K562 (cell line): Measurements from ENCODE around the gene NDST1. TPM values are rescaled to one million over a fixed set of nuclear protein-coding genes. Genes with fewer than 3 reads are reported as not detected.

Experiments used
- BCOR ChIP-seq: fragments of 450-650 bp; IDR thresholded peaks from 2 replicates; pipeline ENCODE4 v1.6.1; 2016
- BRD4 ChIP-seq: fragments of 200-600 bp; sonication (generic); IDR thresholded peaks from 2 replicates; pipeline ENCODE4 v1.6.1; 2017; ENCODE audit warnings: inconsistent platforms
- BRF2 ChIP-seq: IDR thresholded peaks from 3 replicates; pipeline ENCODE4 v1.6.1; 2011; ENCODE audit warnings: borderline replicate concordance, mild to moderate bottlenecking; ENCODE audit not compliant: insufficient read length, insufficient read depth
- CHD1 ChIP-seq: fragments of 200-600 bp; sonication (generic); IDR thresholded peaks from one replicate; pipeline ENCODE4 v1.6.1; 2012; ENCODE audit warnings: mild to moderate bottlenecking, moderate library complexity, low read length, inconsistent platforms
- CHD4 ChIP-seq: fragments of 200-600 bp; sonication (generic); IDR thresholded peaks from 3 replicates; pipeline ENCODE4 v1.6.1; 2012; ENCODE audit warnings: low read depth, mild to moderate bottlenecking, mixed read lengths, low read length, inconsistent platforms; ENCODE audit not compliant: insufficient read depth, insufficient replicate concordance, poor library complexity, severe bottlenecking
- E2F6 ChIP-seq, 2 experiments: IDR thresholded peaks; 2 replicates each; pipeline ENCODE4 v1.6.1; 2011; ENCODE audit warnings: borderline replicate concordance in 1 of 2, control low read depth in 1 of 2, low read depth in 1 of 2, low read length in 1 of 2, mild to moderate bottlenecking in 1 of 2, mixed read lengths in 1 of 2, moderate library complexity in 1 of 2; ENCODE audit not compliant: insufficient read depth in 1 of 2, insufficient read length in 1 of 2, poor library complexity in 1 of 2, severe bottlenecking in 1 of 2; ENCODE audit errors: extremely low read depth in 1 of 2
- GTF2E2 ChIP-seq: fragments of 200-800 bp; sonication (Bioruptor generic); IDR thresholded peaks from 2 replicates; pipeline ENCODE4 v1.6.1; 2016; ENCODE audit warnings: missing genetic modification characterization, missing compliant biosample characterization
- MAZ ChIP-seq, 2 experiments: fragments of 450-650 bp in 1 of 2; sonication (generic) in 1 of 2; formaldehyde crosslinking; IDR thresholded peaks in 1 of 2; conservative IDR thresholded peaks in 1 of 2; 2 replicates each; pipeline versions ENCODE4 v1.4.0 to v1.5.0; 2020; ENCODE audit warnings: mild to moderate bottlenecking in 1 of 2, missing genetic modification reagents in 1 of 2
- PHB ChIP-seq: fragments of 250-450 bp; sonication (Bioruptor Pico); IDR thresholded peaks from 2 replicates; pipeline ENCODE4 v1.5.0; 2021
- RAD21 ChIP-seq, 2 experiments: fragments of 250-450 bp in 1 of 2; fragments of 450-650 bp in 1 of 2; sonication (Bioruptor Pico) in 1 of 2; formaldehyde crosslinking in 1 of 2; IDR thresholded peaks in 1 of 2; conservative IDR thresholded peaks in 1 of 2; 2 replicates each; pipeline versions ENCODE4 v1.4.0 to v1.8.0; 2020 to 2022; ENCODE audit warnings: mild to moderate bottlenecking in 2 of 2, moderate library complexity in 1 of 2
- SIN3B ChIP-seq: fragments of 450-650 bp; IDR thresholded peaks from 2 replicates; pipeline ENCODE4 v1.6.1; 2017; ENCODE audit warnings: low read depth, mild to moderate bottlenecking, moderate library complexity
- YY1 ChIP-seq, 3 experiments: IDR thresholded peaks; 2 replicates each; pipeline ENCODE4 v1.6.1; 2011; ENCODE audit warnings: low read length in 2 of 3, mild to moderate bottlenecking in 2 of 3, moderate library complexity in 2 of 3, borderline replicate concordance in 1 of 3, control low read depth in 1 of 3, low read depth in 1 of 3; ENCODE audit not compliant: insufficient read depth in 3 of 3, insufficient replicate concordance in 2 of 3, control insufficient read depth in 1 of 3, insufficient read length in 1 of 3; ENCODE audit errors: extremely low read depth in 1 of 3
- polyA plus RNA-seq, 8 experiments: library from polyadenylated mRNA; depleted of rRNA in 4 of 8; stranded (reverse) in 5 of 8; unstranded in 3 of 8; fragments of >200 nt; fragmentation: Nextera tagmentation in 2 of 8; fragmentation: Illumina TruSeq in 1 of 8; extraction: Ambion mirVana in 2 of 8; extraction: Trizol in 1 of 8; gene quantifications; 2 replicates each; pipeline versions ENCODE4 v1.2.1 to v1.2.3, GENCODE V29; 2011 to 2014; ENCODE audit warnings: inconsistent platforms in 1 of 8, missing spikeins in 1 of 8
- total RNA-seq, 7 experiments: library from RNA; depleted of rRNA in 6 of 7; stranded (reverse); fragments of >200 nt in 6 of 7; fragmentation: Illumina TruSeq in 2 of 7; extraction: Trizol in 2 of 7; gene quantifications; 2 replicates each; pipeline versions ENCODE4 v1.2.1 to v1.2.3, GENCODE V29; 2011 to 2021; ENCODE audit warnings: low replicate concordance in 1 of 7

NDST1 gene
- total and polyA plus RNA-seq, 9 of the 15 experiments (the other 6 are each of a cell fraction or from before 2014, with no cell fraction given) = 0.38 to 47.9 (median 9.9) TPM

DNA sequence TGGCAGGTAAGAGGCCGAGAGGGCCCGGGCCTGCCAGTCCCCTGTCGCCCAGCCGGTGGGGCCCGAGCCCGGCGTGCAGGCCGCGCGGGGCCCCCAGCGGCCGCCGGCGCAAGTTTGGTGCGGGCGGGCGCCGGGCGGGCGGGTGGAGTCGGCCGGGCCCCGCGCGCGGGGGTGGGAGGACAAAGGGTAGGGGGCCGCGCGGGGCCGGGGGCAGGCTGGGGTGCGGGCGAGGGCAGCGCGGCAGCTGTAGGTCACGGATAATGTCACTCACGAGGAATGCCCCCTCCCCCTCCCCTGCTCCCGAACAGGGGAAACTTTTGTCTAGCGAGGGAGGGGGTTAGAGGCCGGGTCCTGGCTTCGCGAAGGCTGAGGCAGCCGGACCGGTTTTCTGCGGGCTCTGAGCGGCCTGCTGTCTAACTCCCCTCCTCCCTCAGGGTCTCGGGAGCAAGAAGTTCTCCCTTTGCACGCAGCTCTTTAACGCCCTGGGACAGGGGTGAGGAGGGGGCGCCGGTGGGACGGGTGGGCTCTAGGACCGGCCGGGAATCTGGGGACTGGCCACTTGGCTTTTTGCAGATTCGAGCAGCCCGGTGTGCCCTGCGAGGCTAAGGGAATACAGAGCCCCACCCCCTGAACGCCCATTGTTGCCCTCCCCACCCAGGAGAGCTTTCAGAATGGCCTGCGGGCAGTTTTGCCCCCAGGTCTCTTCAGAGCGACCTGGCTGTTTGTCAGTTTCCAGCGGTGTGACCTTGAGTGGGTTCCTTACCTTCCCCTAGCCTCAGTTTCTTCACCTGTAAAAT lies 21.3 kb upstream of the NDST1 start (continued):
- TF ChIP-seq MAZ (CRISPR knock-in tag; conservative IDR thresholded peaks at IDR 0.05 in 1 of 2, IDR thresholded peaks at IDR 0.05 in 1 of 2) = peak; percentile 25 to 47; a peak in 3 of 4 replicates
- no peak; the same call in 1 of the 2 replicates for TF ChIP-seq BCOR
- no peak for TF ChIP-seq BRF2
- TF ChIP-seq YY1 (IDR thresholded peaks at IDR 0.05; ENCODE audit: borderline replicate concordance in 1 of 3, control insufficient read depth in 1 of 3, extremely low read depth in 1 of 3, insufficient read depth in 3 of 3, insufficient read length in 1 of 3, insufficient replicate concordance in 2 of 3, low read depth in 1 of 3, low read length in 2 of 3) = peak in 1 of 3 experiments; percentile 5
- TF ChIP-seq SIN3B = 0 out of 2 replicates have a peak, but pooled peaks have one; percentile 25
- TF ChIP-seq CHD1 = peak; percentile 32
- 0 out of 2 replicates have a peak, but pooled peaks have one; percentile 41 for TF ChIP-seq BRD4
- TF ChIP-seq CHD4 = peak; percentile 93
- TF ChIP-seq RAD21 (CRISPR knock-in tag; conservative IDR thresholded peaks at IDR 0.05 in 1 of 2, IDR thresholded peaks at IDR 0.05 in 1 of 2) = peak in 1 of 2 experiments; percentile 35; a peak in 2 of 4 replicates
- TF ChIP-seq PHB = peak; percentile 58; the same call in 1 of the 2 replicates
- no peak for TF ChIP-seq GTF2E2 (tag)
- TF ChIP-seq E2F6 (IDR thresholded peaks at IDR 0.05; ENCODE audit: borderline replicate concordance in 1 of 2, extremely low read depth in 1 of 2, insufficient read depth in 1 of 2, insufficient read length in 1 of 2, low read depth in 1 of 2, low read length in 1 of 2, poor library complexity in 1 of 2, severe bottlenecking in 1 of 2) = peak; percentile 7 to 58
